RWPE1 (cell line): Measurements from ENCODE around the gene PDCD1LG2.

Source experiments
- CTCF ChIA-PET: fragments of 350-600 bp; sonication (Branson Sonifier 250); formaldehyde crosslinking; extraction: SDS; loops from one replicate; lab custom pipeline; 2021; lab: Yijun Ruan, JAX
- POLR2A ChIA-PET: fragments of 400-600 bp; formaldehyde crosslinking; extraction: SDS; loops from one replicate; lab custom pipeline; 2020; ENCODE audit warnings: antibody characterized with exemption; ENCODE audit not compliant: low non-redundant PET; lab: Yijun Ruan, JAX
- DNase-seq: peaks from one replicate; pipeline ENCODE4 v3.0.0; 2012; ENCODE audit warnings: low spot score
- H3K27ac ChIP-seq: fragments of 450-650 bp; 2 replicates; pipeline ENCODE4 v1.5.1; 2017
- CTCF ChIP-seq: fragments of 450-650 bp; conservative IDR thresholded peaks from 2 replicates; pipeline ENCODE4 v1.5.1; 2017; ENCODE audit warnings: low read depth, mild to moderate bottlenecking

PDCD1LG2 gene

GRCh38 chr9:5559659-5560058, 49.3 kb downstream of the PDCD1LG2 start:
- CTCF ChIA-PET, result no interaction called here
- H3K27ac ChIP-seq, result no peak overlapping the region
- no peak for TF ChIP-seq CTCF
- no peak for DNase-seq
- POLR2A ChIA-PET, result no interaction called here

- DNase-seq, result no peak
- ChIA-PET POLR2A (no interaction called here), CTCF (no interaction called here)
- no peak overlapping the region for H3K27ac ChIP-seq
- TF ChIP-seq CTCF, result no peak
These were observed 50.2 kb downstream of the PDCD1LG2 start for GRCh38 chr9:5560443-5561100.

- H3K27ac ChIP-seq, result no peak overlapping the region
- POLR2A ChIA-PET, result no interaction called here
- TF ChIP-seq CTCF, result no peak
- no peak for DNase-seq
- CTCF ChIA-PET, result no interaction called here
These were observed 51.6 kb downstream of the PDCD1LG2 start for GRCh38 chr9:5561828-5562488.

DNA sequence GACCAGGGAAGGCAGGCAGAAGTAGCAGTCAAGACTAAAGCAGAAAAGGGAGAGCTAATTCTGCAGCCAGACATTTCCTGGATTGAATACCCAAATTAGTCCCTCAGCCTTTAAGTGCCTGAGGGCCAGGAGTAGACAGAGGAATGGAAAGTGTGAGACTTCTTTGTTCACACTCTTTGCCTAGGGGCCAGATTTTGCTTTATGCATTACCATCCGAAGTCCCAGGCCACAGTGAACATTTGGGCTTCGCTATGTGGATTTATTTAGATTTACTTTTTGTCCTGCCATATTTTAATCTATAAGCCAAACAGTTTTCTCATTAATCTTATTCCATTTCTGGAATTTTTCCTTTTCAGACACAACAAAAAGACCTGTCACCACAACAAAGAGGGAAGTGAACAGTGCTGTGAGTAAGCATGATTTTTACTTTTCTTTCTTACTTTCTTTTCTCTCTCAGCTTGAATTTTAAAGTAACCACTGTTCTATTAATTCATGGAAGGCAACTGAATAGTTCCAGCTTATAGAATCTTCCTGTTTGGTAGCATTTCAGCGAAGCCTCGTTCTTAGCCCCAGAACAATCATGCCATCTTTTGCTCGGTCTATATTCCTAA, 52.6 kb downstream of the PDCD1LG2 start:
- ChIA-PET POLR2A (no interaction called here), CTCF (no interaction called here)
- no peak for DNase-seq
- H3K27ac ChIP-seq, result no peak overlapping the region
- TF ChIP-seq CTCF, result no peak

DNA sequence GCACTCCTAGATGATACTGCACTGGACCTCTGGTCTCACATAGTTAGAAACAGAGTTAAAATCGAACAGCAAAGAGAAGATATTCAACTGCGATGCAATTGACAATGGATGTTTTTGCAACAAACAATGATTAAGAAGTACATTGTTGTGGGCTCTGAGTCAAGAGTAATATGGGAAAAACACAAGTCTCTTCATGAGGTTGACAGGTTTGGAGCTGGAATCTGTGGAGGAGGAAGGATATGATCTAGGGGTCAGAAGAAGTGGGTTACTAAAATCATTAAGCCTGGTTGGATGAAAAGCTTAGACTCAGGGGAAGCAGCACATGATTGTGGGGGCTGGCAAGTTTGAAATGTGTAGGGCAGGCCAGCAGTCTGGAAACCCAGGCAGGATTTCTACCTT, 53.1 kb downstream of the PDCD1LG2 start:
- DNase-seq, result no peak
- H3K27ac ChIP-seq, result no peak overlapping the region
- POLR2A ChIA-PET, result no interaction called here
- CTCF ChIA-PET, result interaction anchor here (0.6 kb wide), 1 partner anchor 1637 kb away, joined by 3 read pairs; no protein-coding TSS in a partner anchor
- no peak for TF ChIP-seq CTCF

- TF ChIP-seq CTCF, result no peak
- CTCF ChIA-PET, result interaction anchor here (0.6 kb wide), 1 partner anchor 1638 kb away, joined by 3 read pairs; no protein-coding TSS in a partner anchor
- POLR2A ChIA-PET, result no interaction called here
- DNase-seq, result no peak
- no peak overlapping the region for H3K27ac ChIP-seq
These were observed 53.6 kb downstream of the PDCD1LG2 start for GRCh38 chr9:5563886-5564285.
